Measurements from ENCODE around the gene BTRC. TPM values are rescaled to one million over a fixed set of nuclear protein-coding genes. Genes with fewer than 3 reads are reported as not detected.
A peak's percentile ranks its signal among the peaks of the same experiment; 100 is the strongest.
"Not testable (repeated sequence)": the region's sequence is repeated elsewhere in the genome, so short reads cannot be mapped to it uniquely, and the experiment has no call there.

The BTRC gene
- total RNA-seq, 2 donors from 2014 or later: 14.8 to 15.1 TPM

- Mint-ChIP-seq H3K4me3 (no peak overlapping the region), H3K4me1 (no peaks in the 10 kb centered on the region), H3K27ac (no peak overlapping the region), H3K36me3 (ENCODE audit: low read depth) (no peaks in the 10 kb centered on the region), H3K9me3 (no peaks in the 10 kb centered on the region), H3K27me3 (peaks cover 5% of the 10 kb centered on the region)
- ATAC-seq (replicated peaks): no peak
Measured at GRCh38 chr10:101330231-101330630, 23.7 kb upstream of the BTRC start.

- H3K27me3 Mint-ChIP-seq: peaks cover 5% of the 10 kb centered on the region
- no peak for ATAC-seq (replicated peaks)
Measured at GRCh38 chr10:101330631-101331225, 23.2 kb upstream of the BTRC start.

GRCh38 chr10:101331956-101332355 is 22.0 kb upstream of the BTRC start:
- Mint-ChIP-seq H3K36me3 (ENCODE audit: low read depth) (no peaks in the 10 kb centered on the region), H3K27ac (no peak overlapping the region), H3K4me1 (no peaks in the 10 kb centered on the region), H3K27me3 (peaks cover 1% of the 10 kb centered on the region), H3K9me3 (no peaks in the 10 kb centered on the region), H3K4me3 (no peak overlapping the region)
- ATAC-seq (replicated peaks): peak; percentile 53

More at GRCh38 chr10:101330631-101331225, 23.2 kb upstream of the BTRC start:
- Mint-ChIP-seq H3K36me3 (ENCODE audit: low read depth) (no peaks in the 10 kb centered on the region), H3K9me3 (no peaks in the 10 kb centered on the region), H3K4me3 (no peak overlapping the region), H3K27ac (no peak overlapping the region), H3K4me1 (no peaks in the 10 kb centered on the region)

GRCh38 chr10:101334259-101334658 is 19.7 kb upstream of the BTRC start:
- not testable (repeated sequence) for H3K4me3 Mint-ChIP-seq; H3K27me3 Mint-ChIP-seq; ATAC-seq (replicated peaks); H3K4me1 Mint-ChIP-seq; H3K36me3 Mint-ChIP-seq (ENCODE audit: low read depth); H3K9me3 Mint-ChIP-seq; H3K27ac Mint-ChIP-seq

GRCh38 chr10:101336382-101336781 is 17.6 kb upstream of the BTRC start:
- peaks cover 8% of the 10 kb centered on the region for H3K27me3 Mint-ChIP-seq
- no peaks in the 10 kb centered on the region for H3K36me3 Mint-ChIP-seq (ENCODE audit: low read depth)
- no peak for ATAC-seq (replicated peaks)
- no peaks in the 10 kb centered on the region for H3K9me3 Mint-ChIP-seq
- H3K4me3 Mint-ChIP-seq: no peak overlapping the region
- H3K27ac Mint-ChIP-seq: no peak overlapping the region
- H3K4me1 Mint-ChIP-seq: no peaks in the 10 kb centered on the region

- Mint-ChIP-seq H3K36me3 (ENCODE audit: low read depth) (no peaks in the 10 kb centered on the region), H3K27ac (no peak overlapping the region), H3K9me3 (no peaks in the 10 kb centered on the region), H3K27me3 (peaks cover 8% of the 10 kb centered on the region), H3K4me1 (no peaks in the 10 kb centered on the region), H3K4me3 (no peak overlapping the region)
- ATAC-seq (replicated peaks): no peak
Measured at GRCh38 chr10:101337836-101338235, 16.1 kb upstream of the BTRC start.

DNA sequence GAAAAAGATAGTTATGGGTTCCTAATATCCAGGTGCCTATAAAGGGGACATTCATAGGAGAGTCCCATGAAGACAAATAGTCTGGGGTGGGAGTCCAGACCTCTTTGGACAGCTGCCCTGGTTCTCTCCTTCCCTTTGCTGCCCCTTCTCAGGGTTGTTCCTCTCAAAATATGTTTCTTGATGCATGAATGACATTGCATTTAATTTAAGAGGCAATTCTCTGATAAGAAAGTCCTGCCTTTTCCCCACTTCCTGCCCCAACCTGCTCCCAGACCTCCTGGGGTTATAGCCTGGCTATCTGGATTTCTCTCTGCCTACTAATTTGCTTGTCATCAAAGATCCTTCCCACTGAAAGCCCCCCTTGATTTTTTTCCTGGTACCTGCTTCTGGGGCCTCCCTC is 12.5 kb upstream of the BTRC start:
- no peak for ATAC-seq (replicated peaks)
- H3K36me3 Mint-ChIP-seq (ENCODE audit: low read depth): no peaks in the 10 kb centered on the region
- H3K27ac Mint-ChIP-seq: no peak overlapping the region
- no peak overlapping the region for H3K4me3 Mint-ChIP-seq
- peaks cover 8% of the 10 kb centered on the region for H3K27me3 Mint-ChIP-seq
- H3K4me1 Mint-ChIP-seq: no peaks in the 10 kb centered on the region
- no peaks in the 10 kb centered on the region for H3K9me3 Mint-ChIP-seq

DNA sequence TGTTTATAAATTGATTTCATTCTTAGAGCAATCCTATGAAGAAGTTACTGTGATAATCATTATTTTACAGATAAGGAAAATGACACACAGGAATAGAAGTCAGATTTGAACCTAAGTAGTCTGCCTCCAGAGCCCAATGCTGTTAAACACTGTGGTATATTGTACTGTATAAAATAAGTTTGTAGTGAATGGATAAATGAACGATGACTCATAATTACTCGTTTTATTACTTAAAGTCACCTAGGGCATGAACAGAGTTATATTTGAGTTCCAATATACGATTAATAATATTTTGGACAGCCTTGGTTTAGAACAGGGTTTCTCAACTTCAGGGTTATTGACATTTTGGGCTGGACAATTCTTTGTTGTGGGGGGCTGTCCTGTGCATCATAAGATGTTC is 7.8 kb upstream of the BTRC start:
- Mint-ChIP-seq H3K27ac (no peak overlapping the region), H3K4me3 (no peak overlapping the region), H3K36me3 (ENCODE audit: low read depth) (no peaks in the 10 kb centered on the region), H3K4me1 (no peaks in the 10 kb centered on the region), H3K27me3 (peaks cover 9% of the 10 kb centered on the region), H3K9me3 (no peaks in the 10 kb centered on the region)
- ATAC-seq (replicated peaks): no peak

DNA sequence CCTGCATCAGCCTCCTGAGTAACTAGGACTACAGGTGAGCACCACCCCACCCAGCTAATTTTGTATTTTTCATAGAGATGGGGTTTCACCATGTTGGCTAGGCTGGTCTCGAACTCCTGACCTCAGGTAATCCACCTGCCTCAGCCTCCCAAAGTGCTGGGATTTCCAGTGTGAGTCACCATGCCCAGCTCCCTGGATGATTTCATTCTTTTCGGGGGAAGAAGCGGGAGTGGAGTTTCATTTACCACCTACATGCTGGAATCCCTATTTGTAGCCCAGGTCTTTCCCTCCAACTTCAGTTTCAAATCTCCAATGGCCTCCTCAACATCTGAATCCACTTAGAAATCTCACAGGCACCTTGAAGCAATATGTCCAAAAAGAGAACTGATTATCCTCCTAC is 2.9 kb upstream of the BTRC start:
- H3K4me1 Mint-ChIP-seq: peaks cover 11% of the 10 kb centered on the region
- no peak overlapping the region for H3K4me3 Mint-ChIP-seq
- peaks cover 8% of the 10 kb centered on the region for H3K36me3 Mint-ChIP-seq (ENCODE audit: low read depth)
- ATAC-seq (replicated peaks): no peak
- H3K9me3 Mint-ChIP-seq: no peaks in the 10 kb centered on the region
- H3K27me3 Mint-ChIP-seq: peaks cover 14% of the 10 kb centered on the region
- H3K27ac Mint-ChIP-seq: no peak overlapping the region

GRCh38 chr10:101351477-101351876 is 2.5 kb upstream of the BTRC start:
- Mint-ChIP-seq H3K4me3 (no peak overlapping the region), H3K27me3 (peaks cover 14% of the 10 kb centered on the region), H3K27ac (no peak overlapping the region), H3K36me3 (ENCODE audit: low read depth) (peaks cover 11% of the 10 kb centered on the region), H3K4me1 (peaks cover 14% of the 10 kb centered on the region), H3K9me3 (no peaks in the 10 kb centered on the region)
- no peak for ATAC-seq (replicated peaks)

DNA sequence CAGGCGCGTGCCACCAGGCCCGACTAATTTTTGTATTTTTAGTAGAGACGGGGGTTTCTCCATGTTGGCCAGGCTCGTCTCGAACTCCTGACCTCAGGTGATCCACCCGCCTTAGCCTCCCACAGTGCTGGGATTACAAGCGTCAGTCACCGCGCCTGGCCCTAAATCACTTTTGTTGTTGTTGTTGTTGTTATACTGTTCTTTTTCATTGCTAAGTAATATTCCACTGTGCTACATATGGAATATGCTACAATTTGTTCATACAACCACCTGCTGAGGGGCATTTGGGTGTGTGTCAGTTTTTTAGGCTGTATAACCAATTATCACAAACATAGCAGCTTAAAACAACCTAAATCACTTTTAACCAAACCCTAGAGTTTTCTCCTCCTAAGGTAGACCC is 1.1 kb upstream of the BTRC start:
- not testable (repeated sequence) for H3K9me3 Mint-ChIP-seq; H3K27ac Mint-ChIP-seq; ATAC-seq (replicated peaks)
- H3K27me3 Mint-ChIP-seq: peaks cover 14% of the 10 kb centered on the region
- peak overlapping the region; percentile 86 for H3K4me3 Mint-ChIP-seq
- H3K4me1 Mint-ChIP-seq: peaks cover 16% of the 10 kb centered on the region
- H3K36me3 Mint-ChIP-seq (ENCODE audit: low read depth): peaks cover 14% of the 10 kb centered on the region

GRCh38 chr10:101354328-101355071 is 535 bp downstream of the BTRC start:
- Mint-ChIP-seq H3K4me1 (peaks cover 16% of the 10 kb centered on the region), H3K36me3 (ENCODE audit: low read depth) (peaks cover 14% of the 10 kb centered on the region), H3K27me3 (peaks cover 12% of the 10 kb centered on the region), H3K9me3 (no peaks in the 10 kb centered on the region), H3K27ac (peak overlapping the region; percentile 79), H3K4me3 (peak overlapping the region; percentile 86)
- ATAC-seq (replicated peaks): peak; percentile 30

DNA sequence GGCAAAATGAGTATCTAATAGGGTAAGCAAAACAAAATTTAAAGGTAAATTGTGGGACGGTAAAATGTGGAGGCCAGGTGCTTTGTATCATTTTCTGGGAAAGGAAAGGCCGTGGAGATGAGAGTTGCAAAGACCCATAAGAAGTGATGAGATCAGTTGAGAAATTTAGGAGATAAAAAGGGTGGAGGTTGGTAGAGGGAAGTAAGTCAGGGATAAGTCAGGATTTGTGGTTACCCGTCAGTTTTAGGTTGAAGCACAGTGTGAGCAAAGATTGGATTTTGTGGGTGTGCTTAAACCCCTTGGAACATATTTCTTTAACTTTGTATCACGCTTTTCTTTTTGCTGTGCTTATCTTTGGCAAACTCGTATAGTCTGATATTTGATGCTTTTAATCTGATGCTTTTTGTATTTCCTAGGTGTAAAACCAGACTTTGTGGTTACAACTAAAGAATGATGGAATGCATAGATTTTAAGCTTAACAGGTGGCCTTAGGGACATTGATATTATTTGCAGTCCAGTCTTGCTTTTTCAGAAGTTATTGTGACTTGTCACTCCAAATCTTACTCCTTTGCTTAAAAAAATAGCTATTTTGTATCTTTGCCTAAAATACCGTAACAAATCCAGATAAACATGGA is 1.2 kb downstream of the BTRC start:
- Mint-ChIP-seq H3K27ac (peak overlapping the region; percentile 79), H3K36me3 (ENCODE audit: low read depth) (peaks cover 14% of the 10 kb centered on the region), H3K4me1 (peaks cover 16% of the 10 kb centered on the region), H3K27me3 (peaks cover 10% of the 10 kb centered on the region), H3K9me3 (no peaks in the 10 kb centered on the region), H3K4me3 (peak overlapping the region; percentile 86)
- ATAC-seq (replicated peaks): no peak

- peak overlapping the region; percentile 86 for H3K4me3 Mint-ChIP-seq
Measured at GRCh38 chr10:101356132-101356531, 2.2 kb downstream of the BTRC start.

GRCh38 chr10:101357958-101358357 is 4.0 kb downstream of the BTRC start:
- ATAC-seq (replicated peaks): no peak
- Mint-ChIP-seq H3K27ac (no peak overlapping the region), H3K9me3 (no peaks in the 10 kb centered on the region), H3K4me3 (no peak overlapping the region), H3K27me3 (no peaks in the 10 kb centered on the region), H3K4me1 (peaks cover 16% of the 10 kb centered on the region), H3K36me3 (ENCODE audit: low read depth) (peaks cover 20% of the 10 kb centered on the region)

More at GRCh38 chr10:101356132-101356531, 2.2 kb downstream of the BTRC start:
- Mint-ChIP-seq H3K36me3 (ENCODE audit: low read depth) (peaks cover 14% of the 10 kb centered on the region), H3K4me1 (peaks cover 16% of the 10 kb centered on the region), H3K27ac (no peak overlapping the region), H3K27me3 (peaks cover 5% of the 10 kb centered on the region), H3K9me3 (no peaks in the 10 kb centered on the region)
- ATAC-seq (replicated peaks): no peak

Measured in activated T-helper 17 cell treated with anti-CD3 and anti-CD28 coated beads, Interleukin-2, amount 50 U/mL, for 72 hours (primary cell).